GM21423 (cell line): ENCODE data around the gene ADCY9.
"Not testable (repeated sequence)": the region's sequence is repeated elsewhere in the genome, so short reads cannot be mapped to it uniquely, and the experiment has no call there.

Experiments used
- ATAC-seq: cut with Tn5 transposase; IDR thresholded peaks from one replicate; pipeline ENCODE4 v1.9.1; 2021; ENCODE audit warnings: mild to moderate bottlenecking, moderate library complexity; ENCODE audit not compliant: unreplicated experiment

The ADCY9 gene

DNA sequence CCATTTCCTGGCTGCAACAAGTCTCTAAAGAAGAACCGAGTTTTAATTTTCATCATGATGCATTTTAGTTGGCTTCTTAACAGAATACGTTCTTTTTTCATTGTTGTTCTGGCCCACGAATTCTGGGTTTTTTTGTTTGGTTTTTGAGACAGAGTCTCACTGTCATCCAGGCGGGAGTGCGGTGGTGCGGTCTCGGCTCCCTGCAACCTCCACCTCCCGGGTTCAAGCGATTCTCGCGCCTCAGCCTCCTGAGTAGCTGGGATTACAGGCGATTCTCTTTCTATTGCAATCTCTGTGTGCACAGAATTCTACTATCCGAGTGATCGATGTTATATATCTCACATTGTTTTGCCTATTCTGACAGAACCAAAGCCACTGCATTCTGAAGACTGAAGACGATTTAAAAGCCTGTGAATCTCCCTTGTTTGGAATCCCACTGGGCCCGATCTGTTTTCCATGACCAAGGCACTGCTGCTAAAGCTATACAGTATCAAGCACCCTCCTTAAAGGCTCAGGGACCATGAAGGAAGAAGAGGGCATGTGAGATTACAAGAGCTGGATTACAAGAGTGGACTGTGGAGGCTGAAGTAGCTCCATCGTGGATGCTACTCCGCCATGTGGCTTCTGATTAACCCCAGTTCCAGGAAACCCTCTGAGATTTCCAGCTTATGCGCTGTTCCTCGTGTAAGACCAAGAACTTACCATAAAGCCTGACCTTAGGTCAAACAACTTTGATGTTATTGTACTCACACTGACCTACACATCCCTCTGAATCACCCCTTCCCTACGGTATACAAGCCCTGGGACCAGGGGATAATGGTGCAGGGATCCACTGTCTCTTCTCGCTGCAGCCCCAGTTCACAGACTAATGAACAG lies 44.3 kb downstream of the ADCY9 start:
- no peak for ATAC-seq

DNA sequence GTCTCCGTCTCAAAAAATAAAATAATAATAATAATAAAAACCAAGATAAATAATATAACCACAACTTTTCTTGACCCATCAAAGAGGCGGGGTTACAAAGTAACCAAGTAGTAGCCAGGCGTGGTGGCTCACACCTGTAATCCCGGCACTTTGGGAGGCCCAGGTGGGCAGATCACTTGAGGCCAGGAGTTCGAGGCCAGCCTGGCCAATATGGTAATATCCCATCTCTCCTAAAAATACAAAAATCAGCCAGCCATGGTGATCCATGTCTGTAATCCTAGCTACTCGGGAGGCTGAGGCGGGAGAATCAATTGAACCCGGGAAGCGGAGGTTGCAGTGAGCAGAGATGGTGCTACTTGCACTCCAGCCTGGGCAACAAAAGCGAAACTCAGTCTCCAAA lies 45.3 kb downstream of the ADCY9 start:
- no peak for ATAC-seq

DNA sequence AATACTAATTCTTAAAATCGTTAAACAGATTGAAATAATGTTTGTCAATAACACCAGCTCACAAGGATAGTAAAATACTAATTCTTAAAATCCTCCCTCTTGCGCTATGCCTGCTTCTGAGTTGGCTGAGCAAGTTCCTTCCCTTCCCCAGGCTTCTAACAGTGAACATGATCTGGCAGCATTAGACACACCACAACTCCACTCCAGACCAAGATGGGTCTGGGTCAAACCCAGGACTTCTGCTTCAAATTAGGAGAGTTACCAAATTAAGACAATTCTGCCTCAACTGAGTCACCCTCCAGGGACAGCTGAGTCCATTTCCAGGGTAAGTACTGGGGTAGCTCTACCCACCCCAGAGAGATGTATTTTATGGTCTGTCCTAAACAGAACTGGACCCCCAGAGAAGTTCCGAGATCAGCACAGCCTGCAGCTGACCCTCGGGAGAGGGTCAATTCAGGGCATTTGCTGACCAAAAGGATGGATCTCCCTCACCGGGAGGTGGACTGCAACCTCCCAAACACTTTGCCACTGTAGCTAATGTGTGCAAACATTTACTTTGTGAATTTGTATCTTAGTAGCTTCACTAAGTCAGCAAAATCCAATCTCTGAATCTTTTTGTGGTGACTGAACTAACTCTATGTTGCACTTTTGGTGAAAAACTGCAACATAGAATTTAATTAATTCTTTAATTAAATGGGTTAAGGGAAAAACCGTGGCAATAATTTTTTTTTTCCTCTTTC lies 48.8 kb downstream of the ADCY9 start:
- ATAC-seq: no peak

DNA sequence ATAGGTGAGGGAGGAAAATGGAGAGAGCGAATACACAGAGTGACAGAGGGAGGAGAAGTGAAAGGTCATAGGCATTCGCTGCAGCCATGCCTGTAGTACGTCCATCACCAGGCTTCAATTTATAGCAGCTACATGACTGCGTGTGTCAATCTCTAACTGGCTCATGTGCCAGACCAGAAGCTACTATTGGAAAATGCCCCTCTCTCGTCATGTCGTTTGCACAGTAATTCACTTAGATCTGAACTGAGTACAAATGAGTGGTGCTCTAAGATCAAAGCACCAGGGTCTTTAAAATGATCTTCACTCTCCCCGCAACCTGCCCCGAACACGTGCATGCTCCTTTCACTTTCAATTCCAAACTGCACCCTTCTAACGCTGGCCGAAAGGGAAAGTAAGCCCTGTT lies 51.3 kb downstream of the ADCY9 start:
- no peak for ATAC-seq

DNA sequence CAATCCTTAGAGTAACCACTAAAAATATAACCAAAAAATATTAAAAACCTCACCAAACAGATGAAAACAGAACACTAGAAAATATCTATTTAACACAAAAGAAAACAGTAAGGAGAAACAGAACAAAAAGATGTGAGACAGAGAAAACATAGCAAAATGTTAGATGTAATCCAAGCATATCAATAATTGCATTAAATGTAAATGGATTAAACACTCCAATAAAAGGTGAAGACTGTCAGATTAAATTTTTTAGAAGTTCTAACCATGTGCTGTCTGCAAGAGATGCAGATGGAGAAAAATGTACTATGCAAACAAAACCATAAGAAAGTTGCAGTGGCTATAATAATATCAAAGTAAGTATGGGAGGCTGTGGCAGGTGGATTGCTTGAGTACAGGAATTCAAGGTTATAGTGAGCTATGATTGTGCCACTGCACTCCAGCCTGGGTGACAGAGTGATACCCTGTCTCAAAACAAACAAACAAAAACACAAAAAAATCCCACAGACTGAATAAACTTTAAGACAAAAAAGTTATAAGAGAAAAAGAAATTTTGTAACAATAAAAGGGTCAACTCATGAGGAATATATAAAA lies 53.9 kb downstream of the ADCY9 start:
- ATAC-seq: no peak

DNA sequence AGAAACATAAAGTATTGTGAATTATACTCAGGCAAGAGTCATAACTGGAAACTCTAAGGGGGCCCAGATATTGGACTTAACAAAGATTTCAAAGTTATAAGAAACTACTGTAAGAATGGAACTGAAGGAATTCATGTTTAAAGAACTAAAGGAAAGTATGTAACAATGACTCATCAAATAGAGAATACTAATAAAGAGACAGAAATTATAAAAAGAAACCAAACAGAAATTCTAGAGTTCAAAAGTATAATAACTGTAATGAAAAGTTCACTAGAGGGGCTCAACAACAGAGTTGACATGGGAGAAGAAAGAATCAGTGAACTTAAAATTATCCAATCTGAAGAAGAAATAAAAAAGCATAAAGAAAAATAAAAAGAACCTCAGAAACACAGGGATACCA lies 55.4 kb downstream of the ADCY9 start:
- ATAC-seq: no peak

DNA sequence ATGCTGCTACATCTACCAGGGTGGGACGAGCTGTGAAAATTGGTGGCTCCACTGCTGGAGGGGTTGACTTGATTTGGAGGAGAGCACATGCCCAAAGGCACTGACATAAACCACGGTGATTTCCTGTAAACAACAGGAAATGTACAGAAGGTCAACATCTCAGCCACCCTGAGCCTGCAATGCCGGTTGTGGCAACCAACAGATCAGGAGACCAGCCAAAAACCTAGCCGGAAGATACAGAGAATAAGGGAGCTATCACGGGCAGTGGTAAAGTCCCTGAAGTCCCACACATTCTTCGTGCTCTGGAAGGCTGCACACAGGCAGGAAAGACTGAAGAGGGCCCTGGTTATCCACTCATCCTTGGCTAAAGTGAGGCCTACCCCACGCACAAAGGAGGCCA lies 56.2 kb downstream of the ADCY9 start:
- no peak for ATAC-seq

DNA sequence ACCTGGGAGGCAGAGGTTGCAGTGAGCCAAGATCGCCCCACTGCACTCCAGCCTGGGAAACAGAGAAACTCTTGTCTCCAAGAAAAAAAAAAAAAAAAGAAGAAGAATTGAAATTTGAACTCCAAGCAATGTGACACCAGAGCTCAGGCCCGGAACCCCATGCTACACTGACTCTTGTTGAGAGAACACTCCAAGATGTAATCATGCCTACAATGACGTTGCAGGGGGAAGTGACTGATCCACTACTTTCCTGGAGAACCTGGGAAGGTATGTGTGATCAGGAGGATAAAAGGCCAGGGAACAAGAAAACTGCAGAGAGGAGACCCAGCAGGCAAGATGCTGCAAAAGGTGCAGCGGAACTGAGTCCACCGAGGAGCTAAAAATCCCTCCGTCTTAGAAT lies 57.9 kb downstream of the ADCY9 start:
- ATAC-seq: no peak

DNA sequence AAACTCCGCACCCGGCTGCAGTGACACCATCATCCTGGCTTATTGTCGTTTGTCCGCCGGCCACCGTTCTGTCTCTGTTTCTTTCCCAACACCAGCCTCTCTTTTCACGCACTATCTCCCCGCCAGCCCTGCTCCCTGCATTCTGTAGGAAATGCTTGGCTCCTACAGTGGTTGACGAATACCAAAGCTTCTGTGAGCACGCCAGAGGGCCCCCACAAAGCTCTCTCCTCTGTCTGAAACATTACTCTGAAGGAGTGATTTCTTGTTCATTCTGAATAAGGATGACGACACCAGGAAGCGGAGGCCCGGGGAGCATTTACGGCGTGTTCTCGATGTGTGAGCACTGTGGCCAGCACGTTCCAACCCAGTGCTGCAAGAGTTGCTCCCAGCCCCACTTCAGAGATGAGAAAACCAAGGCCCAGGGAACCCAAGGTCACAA lies 58.8 kb downstream of the ADCY9 start:
- ATAC-seq: no peak

DNA sequence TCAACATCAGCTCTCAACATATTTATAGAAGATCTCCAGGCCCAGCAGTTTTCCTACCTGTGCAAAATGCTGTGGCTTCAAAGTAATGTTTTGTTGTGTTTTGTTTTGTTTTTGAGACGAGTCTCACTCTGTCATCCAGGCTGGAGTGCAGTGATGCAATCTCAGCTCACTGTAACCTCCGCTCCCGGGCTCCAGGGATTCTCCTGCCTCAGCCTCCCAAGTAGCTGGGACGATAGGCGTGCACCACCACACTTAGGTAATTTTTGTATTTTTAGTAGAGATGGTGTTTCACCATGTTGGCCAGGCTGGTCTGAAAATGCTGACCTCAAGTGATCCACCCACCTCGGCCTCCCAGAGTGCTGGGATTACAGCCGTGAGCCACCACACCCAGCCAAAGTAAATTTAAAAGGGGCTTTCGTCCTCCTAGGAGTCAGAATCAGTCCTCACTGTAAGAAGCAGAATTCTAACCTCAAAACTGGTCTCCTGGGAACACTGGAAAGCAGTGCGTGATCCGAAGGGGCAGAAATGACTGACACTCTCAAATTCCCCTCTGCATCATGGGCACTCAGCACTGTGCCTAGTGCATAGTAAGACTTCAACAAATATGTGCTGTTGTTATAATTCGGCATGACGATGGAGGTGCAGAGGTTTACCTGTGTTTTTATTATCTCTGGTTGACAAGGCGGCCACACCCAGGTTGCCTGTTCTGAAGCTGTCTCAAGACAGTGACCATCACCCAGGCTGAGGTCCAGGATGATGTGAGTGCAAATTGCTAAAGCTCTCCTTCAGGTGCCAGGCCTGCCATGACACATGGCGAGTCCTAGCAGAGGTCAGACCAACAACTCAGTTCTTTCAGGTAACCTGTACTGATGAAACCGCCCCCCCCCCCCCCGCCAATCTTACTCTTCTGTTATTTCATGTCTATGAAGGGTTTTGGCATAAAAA lies 59.8 kb downstream of the ADCY9 start:
- ATAC-seq: no peak

DNA sequence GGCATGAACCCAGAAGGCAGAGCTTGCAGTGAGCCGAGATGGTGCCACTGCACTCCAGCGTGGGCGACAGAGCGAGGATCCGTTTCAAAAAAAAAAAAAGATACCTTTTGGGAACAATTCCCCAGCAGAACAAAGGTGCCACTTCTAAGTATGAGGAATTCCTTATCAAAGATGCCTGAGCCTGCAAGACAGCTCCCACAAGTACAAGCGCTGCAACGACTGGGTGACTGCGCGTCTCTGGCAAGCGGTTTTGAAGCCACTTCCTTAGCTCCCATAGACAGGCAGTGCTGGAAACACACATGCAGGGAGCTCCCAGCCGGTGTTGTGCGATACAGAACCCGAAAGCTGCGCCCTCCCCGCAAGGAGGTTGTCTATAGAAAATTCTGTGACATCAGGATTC lies 60.5 kb downstream of the ADCY9 start:
- no peak for ATAC-seq

DNA sequence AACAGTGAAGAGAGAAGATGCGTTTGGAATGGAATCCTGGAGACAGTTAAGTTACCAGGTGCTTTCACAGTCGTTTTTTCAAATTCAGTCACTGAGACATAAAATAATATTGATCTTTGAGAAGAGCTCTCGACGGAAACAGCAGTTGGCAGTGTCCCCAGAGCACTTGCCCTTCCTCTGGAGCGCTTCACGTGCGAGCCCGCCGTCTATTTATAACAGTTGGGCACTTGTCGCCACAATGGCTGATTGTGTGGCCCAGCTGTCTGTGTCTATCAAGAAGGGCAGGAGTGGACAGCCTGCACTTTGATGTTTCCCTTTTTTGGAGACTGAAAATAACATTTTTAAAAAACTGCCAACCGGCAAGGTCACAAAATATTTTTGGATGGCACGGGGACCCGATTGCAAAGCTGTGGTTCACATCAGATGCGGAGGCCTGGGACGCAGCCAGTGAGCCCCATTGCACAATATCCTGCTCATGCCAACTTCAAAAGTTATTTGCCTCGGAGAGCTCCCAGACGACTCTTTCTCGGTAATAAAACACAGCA lies 62.9 kb downstream of the ADCY9 start:
- no peak for ATAC-seq

DNA sequence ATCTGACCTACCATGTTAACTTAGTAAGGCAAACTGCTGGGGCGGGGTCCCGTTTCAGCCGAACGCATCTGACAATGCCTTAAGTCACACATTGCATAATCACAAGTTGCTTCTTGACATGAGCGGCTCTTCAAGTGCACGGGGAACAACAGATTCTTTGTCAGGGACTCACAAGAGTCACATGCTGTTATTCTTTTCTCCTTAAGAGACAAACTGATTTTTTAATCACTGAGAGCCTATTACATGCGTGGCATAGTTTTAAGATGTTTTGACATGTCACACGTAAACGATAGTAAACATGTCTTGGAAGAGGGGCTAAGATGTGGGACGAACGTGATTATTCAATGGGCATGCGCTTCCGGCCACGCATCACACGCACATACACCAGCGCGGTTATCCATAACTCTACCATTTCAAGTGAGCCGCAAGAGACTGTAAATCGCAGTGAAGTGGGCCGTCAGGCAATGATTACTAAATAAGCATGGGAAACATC lies 63.4 kb downstream of the ADCY9 start:
- ATAC-seq: no peak

DNA sequence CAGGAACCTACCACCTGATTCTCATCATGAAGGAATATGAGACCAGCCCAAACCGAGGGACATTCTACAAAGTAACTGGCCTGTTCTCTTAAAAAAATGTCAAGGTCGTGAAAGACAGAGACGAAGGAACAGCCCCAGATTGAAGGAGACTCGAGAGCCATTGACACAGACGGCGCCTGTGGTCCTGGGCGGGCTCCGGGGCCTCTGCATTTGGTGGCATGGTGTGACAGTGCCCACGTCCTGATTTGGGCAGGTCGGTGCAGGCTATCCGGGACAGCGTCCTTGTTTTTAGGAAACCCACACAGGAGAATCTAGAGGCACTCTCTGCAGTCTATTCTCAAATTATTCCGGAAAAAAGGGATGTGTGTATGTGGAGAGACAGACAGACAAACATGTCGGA lies 64.1 kb downstream of the ADCY9 start:
- no peak for ATAC-seq

DNA sequence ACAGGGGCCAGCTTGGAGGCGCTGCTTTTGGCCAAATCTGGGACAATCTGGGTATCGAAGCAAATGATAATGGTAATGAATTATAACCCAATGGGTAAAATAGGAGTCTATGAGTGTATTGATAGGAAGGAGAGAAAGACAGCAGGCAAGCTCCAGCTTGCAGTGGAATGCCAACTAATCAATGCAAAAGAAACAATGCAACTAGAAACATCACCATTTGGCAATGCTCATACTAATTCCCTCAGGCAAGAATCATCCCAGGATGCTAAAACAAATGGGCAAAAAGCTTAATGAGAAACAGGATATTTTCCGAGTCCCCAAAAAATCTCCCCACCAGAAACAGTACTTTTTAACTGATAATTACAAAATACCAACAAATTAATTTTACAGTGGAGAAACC lies 64.7 kb downstream of the ADCY9 start:
- ATAC-seq: no peak

DNA sequence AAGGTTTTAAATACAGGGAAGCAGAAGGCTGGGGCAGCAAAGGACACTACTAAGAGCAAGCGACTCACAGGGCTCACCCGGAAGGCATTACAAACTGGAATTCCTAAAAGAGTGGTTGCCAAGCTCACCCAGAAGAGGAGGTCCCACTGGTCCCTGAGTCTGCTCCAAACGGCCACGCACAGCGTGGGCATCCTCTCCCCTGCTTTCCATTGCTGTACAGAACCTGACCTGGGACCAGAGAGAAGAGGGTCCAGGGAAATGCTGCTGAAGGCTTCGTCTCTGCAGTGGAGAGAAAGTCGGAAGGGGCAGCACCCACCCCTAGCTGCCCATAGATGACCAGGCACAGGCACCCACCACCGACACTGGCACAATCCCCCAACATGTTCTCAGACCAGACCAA lies 67.2 kb downstream of the ADCY9 start:
- ATAC-seq: no peak

DNA sequence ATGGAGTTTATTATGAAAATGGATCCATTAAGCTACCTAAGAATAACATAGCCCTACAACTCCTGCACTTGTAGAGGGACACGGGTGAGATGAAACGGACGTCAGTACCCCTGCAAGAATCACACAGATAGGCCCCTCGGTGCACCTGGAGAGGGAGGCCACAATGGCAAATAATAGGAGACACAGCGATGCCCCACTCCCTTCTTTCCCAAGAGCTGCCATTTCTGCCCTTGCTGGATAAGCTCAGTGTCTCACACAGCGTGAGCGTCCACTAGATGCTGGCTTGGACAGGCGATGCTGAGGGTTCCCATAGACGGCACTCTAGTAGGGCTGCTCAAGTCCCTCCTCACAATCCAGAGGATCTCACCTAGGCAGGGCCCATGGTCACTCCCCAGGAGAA lies 67.8 kb downstream of the ADCY9 start:
- no peak for ATAC-seq

DNA sequence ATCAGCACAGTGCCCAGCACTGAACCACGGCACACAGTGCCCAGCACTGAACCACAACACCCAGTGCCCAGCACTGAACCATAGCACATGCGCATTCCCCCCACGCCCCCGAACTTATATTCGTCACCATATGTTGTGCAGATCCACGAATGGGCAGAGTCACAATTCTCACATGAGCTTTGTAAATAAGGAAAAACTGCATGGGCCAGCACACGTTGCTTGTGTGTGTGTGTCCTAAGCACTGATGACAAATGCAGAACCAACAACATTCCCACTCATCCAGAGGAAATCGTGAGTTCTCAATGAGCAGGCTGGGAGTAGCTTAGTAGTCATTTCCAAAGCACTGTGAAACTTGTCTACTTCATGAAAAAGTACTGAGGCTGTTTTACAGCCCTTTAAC lies 70.0 kb downstream of the ADCY9 start:
- ATAC-seq: no peak

DNA sequence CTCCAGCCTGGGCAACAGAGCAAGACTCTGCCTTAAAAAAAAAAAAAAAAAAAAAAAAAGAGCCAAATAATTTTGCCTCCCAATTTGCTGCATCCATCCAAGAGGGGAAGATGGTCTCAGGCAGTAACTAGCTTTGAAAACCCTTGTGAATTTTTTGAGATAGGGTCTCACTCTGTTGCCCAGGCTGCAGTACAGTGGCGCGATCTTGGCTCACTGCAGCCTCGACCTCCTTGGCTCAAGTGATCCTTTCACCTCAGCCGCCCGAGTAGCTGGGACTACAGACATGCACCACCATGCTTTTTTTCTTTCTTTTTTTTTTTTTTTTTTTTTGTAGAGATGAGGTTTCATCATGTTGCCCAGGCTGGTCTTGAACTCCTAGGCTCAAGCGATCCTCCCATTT lies 70.7 kb downstream of the ADCY9 start:
- ATAC-seq: not testable (repeated sequence)

DNA sequence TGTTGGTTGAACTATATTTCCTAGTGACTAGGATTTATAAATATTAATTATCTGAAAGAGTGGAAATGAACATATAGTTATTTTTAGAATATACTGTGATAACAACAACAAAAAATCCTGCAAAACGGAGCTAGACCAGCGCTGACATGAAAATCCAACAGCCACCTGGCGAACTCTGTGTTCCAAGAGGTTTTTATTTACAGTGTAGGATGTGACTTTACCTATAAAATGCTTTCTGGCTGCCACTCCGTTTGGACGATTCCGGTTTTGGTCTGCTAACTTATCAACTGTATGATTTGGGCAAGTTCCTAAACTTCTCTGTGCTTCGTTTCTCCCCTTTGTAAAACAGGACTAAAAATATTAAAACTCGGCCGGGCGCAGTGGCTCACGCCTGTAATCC lies 73.7 kb downstream of the ADCY9 start:
- no peak for ATAC-seq
